ENCODE data around the gene CYP26C1. TPM values are rescaled to one million over a fixed set of nuclear protein-coding genes. Genes with fewer than 3 reads are reported as not detected.

CYP26C1 gene
- polyA plus RNA-seq, 4 donors, result 0.01 TPM; not detected in 3

DNA sequence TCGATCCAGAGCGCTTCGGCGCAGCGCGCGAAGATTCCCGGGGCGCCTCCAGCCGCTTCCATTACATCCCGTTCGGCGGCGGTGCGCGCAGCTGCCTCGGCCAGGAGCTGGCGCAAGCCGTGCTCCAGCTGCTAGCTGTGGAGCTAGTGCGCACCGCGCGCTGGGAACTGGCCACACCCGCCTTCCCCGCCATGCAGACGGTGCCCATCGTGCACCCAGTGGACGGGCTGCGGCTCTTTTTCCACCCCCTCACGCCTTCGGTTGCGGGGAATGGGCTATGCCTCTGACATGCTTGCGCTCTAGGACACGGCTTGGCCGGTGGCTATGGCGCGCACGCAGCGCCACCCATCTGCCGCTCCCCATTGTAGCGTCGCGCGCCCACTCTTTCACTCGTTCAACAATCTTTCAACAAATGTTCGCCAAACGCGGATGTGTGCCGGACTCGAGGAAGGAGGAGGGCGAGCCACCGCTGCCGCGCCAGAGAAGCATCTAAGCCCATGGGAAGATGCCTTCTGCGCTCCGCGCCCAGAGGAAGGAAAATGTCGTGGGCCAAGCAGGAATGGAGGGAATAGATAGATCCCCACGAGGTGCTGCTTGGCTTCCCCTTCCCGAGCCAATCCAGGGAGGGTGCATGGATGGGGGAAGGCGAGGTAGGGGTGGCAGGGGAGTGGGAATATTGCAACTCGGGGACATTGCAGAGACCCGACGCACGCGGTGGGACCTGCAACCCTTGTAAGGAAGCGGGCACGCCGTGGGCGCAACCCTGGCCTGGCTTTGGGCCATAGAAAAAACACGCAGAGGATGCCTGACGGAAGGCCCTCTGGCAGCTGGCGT is 8.0 kb downstream of the CYP26C1 start:
- Histone ChIP-seq H3K27ac (ENCODE audit: low read depth in 1 of 3, low read length in 2 of 3) (no peak overlapping the region), H3K4me3 (ENCODE audit: low read depth in 1 of 3, low read length in 3 of 3) (no peak overlapping the region), H3K27me3 (ENCODE audit: control insufficient read depth in 3 of 3, insufficient read depth in 3 of 3, low read length in 3 of 3) (peaks cover 14 to 96% (median 54%) of the 10 kb centered on the region in 3 donors), H3K9me3 (ENCODE audit: control insufficient read depth in 2 of 2, insufficient read depth in 1 of 2, low read depth in 1 of 2, low read length in 1 of 2) (no peaks in the 10 kb centered on the region), H3K36me3 (ENCODE audit: control insufficient read depth in 3 of 3, insufficient read depth in 2 of 3, low read depth in 1 of 3, low read length in 3 of 3) (no peaks in the 10 kb centered on the region), H3K4me1 (ENCODE audit: control insufficient read depth in 3 of 3, insufficient read depth in 2 of 3, low read depth in 1 of 3, low read length in 2 of 3) (peaks cover 0 to 12% (median 2%) of the 10 kb centered on the region in 3 donors)
- 3 to 6% (median 5%) methylated on average over 73 of the region's 73 CpGs for WGBS, 3 donors
- no peak for FAIRE-seq
- DNase-seq, result peak in 1 of 2 donors; percentile 71

DNA sequence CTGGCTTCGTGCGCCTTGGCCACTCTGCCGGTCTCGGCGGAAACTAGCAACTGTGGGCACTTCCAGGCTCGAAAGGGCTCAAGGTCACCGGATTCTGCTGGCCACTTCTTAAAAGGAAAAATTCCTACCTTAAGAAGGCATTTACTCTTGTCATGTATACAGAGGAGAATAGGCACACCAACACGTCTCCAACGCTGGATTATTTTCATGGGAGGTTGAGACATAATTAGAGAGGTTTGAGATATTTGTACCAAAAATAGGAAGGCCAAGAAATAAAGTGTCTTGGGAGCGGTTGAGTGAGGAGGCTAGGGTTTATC is 8.6 kb downstream of the CYP26C1 start:
- H3K27ac ChIP-seq (ENCODE audit: low read depth in 1 of 3, low read length in 2 of 3), result no peak overlapping the region
- 29 to 39% (median 31%) methylated on average over 10 of the region's 10 CpGs for WGBS, 3 donors
- no peak overlapping the region for H3K4me3 ChIP-seq (ENCODE audit: low read depth in 1 of 3, low read length in 3 of 3)
- peaks cover 0 to 14% (median 2%) of the 10 kb centered on the region in 3 donors for H3K4me1 ChIP-seq (ENCODE audit: control insufficient read depth in 3 of 3, insufficient read depth in 2 of 3, low read depth in 1 of 3, low read length in 2 of 3)
- peaks cover 16 to 96% (median 56%) of the 10 kb centered on the region in 3 donors for H3K27me3 ChIP-seq (ENCODE audit: control insufficient read depth in 3 of 3, insufficient read depth in 3 of 3, low read length in 3 of 3)
- FAIRE-seq (no peak), DNase-seq (no peak)
- H3K9me3 ChIP-seq (ENCODE audit: control insufficient read depth in 2 of 2, insufficient read depth in 1 of 2, low read depth in 1 of 2, low read length in 1 of 2), result no peaks in the 10 kb centered on the region
- H3K36me3 ChIP-seq (ENCODE audit: control insufficient read depth in 3 of 3, insufficient read depth in 2 of 3, low read depth in 1 of 3, low read length in 3 of 3), result no peaks in the 10 kb centered on the region

- Histone ChIP-seq H3K27me3 (ENCODE audit: control insufficient read depth in 3 of 3, insufficient read depth in 3 of 3, low read length in 3 of 3) (peaks cover 26 to 96% (median 57%) of the 10 kb centered on the region in 3 donors), H3K27ac (ENCODE audit: low read depth in 1 of 3, low read length in 2 of 3) (no peak overlapping the region), H3K36me3 (ENCODE audit: control insufficient read depth in 3 of 3, insufficient read depth in 2 of 3, low read depth in 1 of 3, low read length in 3 of 3) (no peaks in the 10 kb centered on the region), H3K9me3 (ENCODE audit: control insufficient read depth in 2 of 2, insufficient read depth in 1 of 2, low read depth in 1 of 2, low read length in 1 of 2) (no peaks in the 10 kb centered on the region), H3K4me3 (ENCODE audit: low read depth in 1 of 3, low read length in 3 of 3) (no peak overlapping the region), H3K4me1 (ENCODE audit: control insufficient read depth in 3 of 3, insufficient read depth in 2 of 3, low read depth in 1 of 3, low read length in 2 of 3) (peaks cover 0 to 26% (median 2%) of the 10 kb centered on the region in 3 donors)
- DNase-seq (no peak), FAIRE-seq (no peak)
- WGBS, 3 donors, result 67 to 74% (median 70%) methylated on average over 5 of the region's 5 CpGs
Measured at GRCh38 chr10:93070378-93071176, 10.0 kb downstream of the CYP26C1 start.

- Histone ChIP-seq H3K36me3 (ENCODE audit: control insufficient read depth in 3 of 3, insufficient read depth in 2 of 3, low read depth in 1 of 3, low read length in 3 of 3) (no peaks in the 10 kb centered on the region), H3K9me3 (ENCODE audit: control insufficient read depth in 2 of 2, insufficient read depth in 1 of 2, low read depth in 1 of 2, low read length in 1 of 2) (no peaks in the 10 kb centered on the region), H3K4me3 (ENCODE audit: low read depth in 1 of 3, low read length in 3 of 3) (no peak overlapping the region), H3K4me1 (ENCODE audit: control insufficient read depth in 3 of 3, insufficient read depth in 2 of 3, low read depth in 1 of 3, low read length in 2 of 3) (peaks cover 0 to 26% (median 2%) of the 10 kb centered on the region in 3 donors), H3K27ac (ENCODE audit: low read depth in 1 of 3, low read length in 2 of 3) (no peak overlapping the region), H3K27me3 (ENCODE audit: control insufficient read depth in 3 of 3, insufficient read depth in 3 of 3, low read length in 3 of 3) (peaks cover 26 to 99% (median 59%) of the 10 kb centered on the region in 3 donors)
- FAIRE-seq (no peak), DNase-seq (no peak)
- WGBS, 3 donors, result 46 to 61% (median 56%) methylated on average over 7 of the region's 7 CpGs
Measured at GRCh38 chr10:93071177-93071472, 10.5 kb downstream of the CYP26C1 start.

DNA sequence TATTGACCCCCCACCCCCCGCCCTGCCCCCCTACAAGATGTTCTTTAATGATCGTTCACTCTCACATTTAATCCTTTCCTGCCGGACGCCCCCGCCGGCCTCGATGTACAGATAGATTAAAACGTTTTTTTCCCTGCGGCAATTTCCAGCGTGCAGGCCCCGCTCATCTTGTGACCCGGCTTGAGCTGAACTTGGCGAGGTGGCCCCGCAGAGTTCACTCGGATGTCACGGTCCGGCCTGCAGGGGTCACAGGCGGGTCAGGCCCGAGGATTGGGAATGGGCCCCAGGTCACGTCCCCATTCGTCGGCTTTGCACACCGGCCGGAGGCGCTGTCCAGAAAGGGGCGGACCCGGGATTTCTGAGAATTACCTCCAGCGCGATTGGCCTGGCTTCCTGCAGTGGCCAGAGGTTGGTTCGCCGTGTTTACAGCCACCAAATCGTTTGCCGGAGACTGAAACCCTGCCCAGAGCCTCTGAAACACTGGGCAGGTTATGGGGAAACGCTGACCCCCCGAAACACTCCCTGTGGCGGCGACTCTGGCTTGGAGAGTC is 11.2 kb downstream of the CYP26C1 start:
- no peak overlapping the region for H3K27ac ChIP-seq (ENCODE audit: low read depth in 1 of 3, low read length in 2 of 3)

DNA sequence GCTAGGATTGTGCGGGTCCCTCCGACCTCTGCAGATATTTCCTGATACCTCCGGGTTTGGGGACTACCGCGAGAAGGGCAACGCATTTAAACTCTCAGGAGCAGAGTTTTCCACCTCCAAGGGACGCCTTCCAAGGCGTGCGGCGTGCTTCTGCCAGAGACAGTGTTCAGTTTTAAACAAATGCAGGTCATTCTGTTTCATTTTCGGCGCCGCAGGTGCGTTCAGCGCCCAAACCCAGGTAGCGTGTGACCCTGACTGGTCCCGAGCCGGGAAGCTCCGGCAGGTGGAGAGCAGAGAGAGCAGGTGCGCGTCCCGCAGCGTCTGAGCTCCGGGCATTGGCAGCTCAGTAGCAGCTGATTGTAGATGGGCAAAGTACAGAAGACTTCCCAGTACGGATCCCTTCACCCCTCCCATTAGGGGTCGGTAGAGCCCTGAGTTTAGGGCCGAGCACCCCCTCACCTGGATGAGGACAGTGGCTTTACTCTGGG is 11.7 kb downstream of the CYP26C1 start:
- peaks cover 21 to 98% (median 51%) of the 10 kb centered on the region in 3 donors for H3K27me3 ChIP-seq (ENCODE audit: control insufficient read depth in 3 of 3, insufficient read depth in 3 of 3, low read length in 3 of 3)
- H3K4me1 ChIP-seq (ENCODE audit: control insufficient read depth in 3 of 3, insufficient read depth in 2 of 3, low read depth in 1 of 3, low read length in 2 of 3), result peaks cover 0 to 26% (median 2%) of the 10 kb centered on the region in 3 donors
- H3K27ac ChIP-seq (ENCODE audit: low read depth in 1 of 3, low read length in 2 of 3), result no peak overlapping the region
- no peaks in the 10 kb centered on the region for H3K9me3 ChIP-seq (ENCODE audit: control insufficient read depth in 2 of 2, insufficient read depth in 1 of 2, low read depth in 1 of 2, low read length in 1 of 2)
- DNase-seq (peak; percentile 32 to 65), FAIRE-seq (no peak)
- 0 to 1% (median 1%) methylated on average over 27 of the region's 27 CpGs for WGBS, 3 donors
- no peaks in the 10 kb centered on the region for H3K36me3 ChIP-seq (ENCODE audit: control insufficient read depth in 3 of 3, insufficient read depth in 2 of 3, low read depth in 1 of 3, low read length in 3 of 3)
- peak overlapping the region; percentile 24 to 40 (median 28) for H3K4me3 ChIP-seq (ENCODE audit: low read depth in 1 of 3, low read length in 3 of 3)

More for the DNA sequence above, 11.2 kb downstream of the CYP26C1 start:
- FAIRE-seq (no peak), DNase-seq (peak in 1 of 2 donors; percentile 45)
- peak overlapping the region; percentile 24 to 40 (median 28) for H3K4me3 ChIP-seq (ENCODE audit: low read depth in 1 of 3, low read length in 3 of 3)
- H3K9me3 ChIP-seq (ENCODE audit: control insufficient read depth in 2 of 2, insufficient read depth in 1 of 2, low read depth in 1 of 2, low read length in 1 of 2), result no peaks in the 10 kb centered on the region
- no peaks in the 10 kb centered on the region for H3K36me3 ChIP-seq (ENCODE audit: control insufficient read depth in 3 of 3, insufficient read depth in 2 of 3, low read depth in 1 of 3, low read length in 3 of 3)
- peaks cover 0 to 26% (median 2%) of the 10 kb centered on the region in 3 donors for H3K4me1 ChIP-seq (ENCODE audit: control insufficient read depth in 3 of 3, insufficient read depth in 2 of 3, low read depth in 1 of 3, low read length in 2 of 3)
- WGBS, 3 donors, result 0 to 2% (median 1%) methylated on average over 37 of the region's 37 CpGs
- H3K27me3 ChIP-seq (ENCODE audit: control insufficient read depth in 3 of 3, insufficient read depth in 3 of 3, low read length in 3 of 3), result peaks cover 22 to 99% (median 54%) of the 10 kb centered on the region in 3 donors

- Histone ChIP-seq H3K27me3 (ENCODE audit: control insufficient read depth in 3 of 3, insufficient read depth in 3 of 3, low read length in 3 of 3) (peaks cover 21 to 92% (median 47%) of the 10 kb centered on the region in 3 donors), H3K27ac (ENCODE audit: low read depth in 1 of 3, low read length in 2 of 3) (no peak overlapping the region), H3K4me3 (ENCODE audit: low read depth in 1 of 3, low read length in 3 of 3) (peak overlapping the region in 1 of 3 donors; percentile 10), H3K36me3 (ENCODE audit: control insufficient read depth in 3 of 3, insufficient read depth in 2 of 3, low read depth in 1 of 3, low read length in 3 of 3) (no peaks in the 10 kb centered on the region), H3K4me1 (ENCODE audit: control insufficient read depth in 3 of 3, insufficient read depth in 2 of 3, low read depth in 1 of 3, low read length in 2 of 3) (peaks cover 0 to 26% (median 2%) of the 10 kb centered on the region in 3 donors), H3K9me3 (ENCODE audit: control insufficient read depth in 2 of 2, insufficient read depth in 1 of 2, low read depth in 1 of 2, low read length in 1 of 2) (no peaks in the 10 kb centered on the region)
- peak in 1 of 2 donors; percentile 43 for DNase-seq
- no peak for FAIRE-seq
- WGBS, 3 donors, result 2 to 3% (median 2%) methylated on average over 31 to 34 of the region's 34 CpGs
Measured at GRCh38 chr10:93072713-93073538, 12.3 kb downstream of the CYP26C1 start.
